ENCODE data around the gene PLEKHB2.
"Not testable (repeated sequence)": the region's sequence is repeated elsewhere in the genome, so short reads cannot be mapped to it uniquely, and the experiment has no call there.

PLEKHB2 gene

DNA sequence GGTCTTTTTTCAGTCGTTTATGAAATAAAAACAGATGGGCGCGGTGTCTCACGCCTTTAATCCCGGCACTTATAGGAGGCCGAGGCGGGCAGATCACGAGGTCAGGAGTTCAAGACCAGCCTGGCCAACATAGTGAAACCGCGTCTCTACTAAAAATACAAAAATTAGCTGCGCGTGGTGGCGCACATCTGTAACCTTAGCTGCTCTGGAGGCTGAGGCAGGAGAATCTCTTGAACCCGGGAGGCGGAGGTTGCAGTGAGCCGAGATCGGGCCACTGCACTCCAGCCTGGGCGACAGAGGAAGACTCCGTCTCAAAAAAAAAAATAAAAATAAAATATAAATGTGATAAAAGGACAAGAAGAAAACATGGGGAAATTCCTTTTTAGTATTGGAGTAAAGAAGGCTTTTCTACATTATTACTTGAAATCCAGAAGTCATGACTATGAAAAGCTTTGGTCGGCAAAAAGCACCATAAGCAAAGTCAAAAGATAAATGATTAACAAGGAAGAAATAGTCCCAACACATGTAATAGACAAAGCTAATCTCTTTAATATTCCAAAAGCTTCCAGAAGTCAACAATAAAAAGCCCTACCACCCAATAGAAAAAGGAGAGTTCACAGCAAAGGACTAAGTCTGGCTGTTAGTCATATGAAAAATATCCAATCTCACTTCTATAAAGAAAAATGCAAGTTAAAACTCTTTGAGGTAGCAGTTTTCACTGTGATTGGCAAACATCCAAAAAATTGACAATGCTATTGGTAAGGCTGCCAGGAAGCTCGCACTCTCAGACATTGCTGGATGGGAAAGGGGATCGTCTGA is 10.5 kb upstream of the PLEKHB2 start:
- peak; percentile 7 for DNase-seq

- no peak for DNase-seq
Observed at GRCh38 chr2:131103165-131103564, 2.0 kb upstream of the PLEKHB2 start.

- DNase-seq: peak; percentile 68
Observed at GRCh38 chr2:131104487-131105155, 515 bp upstream of the PLEKHB2 start.

- DNase-seq: peak; percentile 0
Observed at GRCh38 chr2:131105950-131106801, 1.0 kb downstream of the PLEKHB2 start.

DNA sequence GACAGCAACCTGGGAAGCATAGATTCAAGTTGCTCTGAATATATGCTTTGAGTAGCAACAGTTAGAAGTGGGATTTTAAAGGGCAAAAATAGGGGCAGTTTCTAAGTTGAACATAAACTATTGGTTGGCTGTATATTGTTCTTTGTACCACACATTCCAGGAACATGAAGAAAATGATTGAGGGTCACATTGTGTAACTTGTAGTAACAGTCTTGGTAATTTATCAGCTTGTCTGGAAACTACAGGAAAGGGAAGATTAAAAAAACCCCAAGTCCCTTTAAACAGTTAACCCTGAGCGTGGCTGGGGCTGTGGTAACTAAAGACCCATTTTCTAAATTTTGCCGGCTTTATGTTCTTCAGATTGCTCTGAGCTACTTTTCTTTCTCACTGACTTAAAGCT is 7.4 kb downstream of the PLEKHB2 start:
- DNase-seq: no peak

- DNase-seq: no peak
Observed at GRCh38 chr2:131113566-131114227, 8.6 kb downstream of the PLEKHB2 start.

- not testable (repeated sequence) for DNase-seq
Observed at GRCh38 chr2:131114950-131115349, 9.8 kb downstream of the PLEKHB2 start.

GRCh38 chr2:131115752-131116151 is 10.6 kb downstream of the PLEKHB2 start:
- no peak for DNase-seq

DNA sequence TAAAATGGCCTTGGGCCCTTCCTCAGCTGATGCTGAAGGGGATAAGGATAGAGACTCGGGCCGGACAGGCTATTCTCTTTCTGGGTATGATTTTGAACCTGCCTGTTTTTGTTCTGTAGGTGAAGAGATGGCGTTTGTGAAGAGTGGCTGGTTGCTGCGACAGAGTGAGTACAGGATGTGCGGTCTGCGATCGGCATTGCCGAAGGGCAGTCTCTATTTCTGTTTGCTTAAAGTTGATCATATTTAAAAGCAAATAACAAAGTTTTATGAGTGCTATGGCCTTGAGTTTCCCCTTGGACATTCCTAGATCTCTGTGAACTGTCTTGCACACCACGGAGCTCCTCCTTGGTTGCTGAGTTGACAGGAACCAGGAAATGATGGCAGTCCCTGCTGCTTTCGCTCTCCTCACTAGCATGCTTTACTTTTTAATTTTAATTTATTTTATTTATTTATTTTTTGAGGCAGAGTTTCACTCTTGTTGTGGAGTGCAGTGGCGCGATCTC is 15.7 kb downstream of the PLEKHB2 start:
- no peak for DNase-seq

- no peak for DNase-seq
Observed at GRCh38 chr2:131121464-131121863, 16.3 kb downstream of the PLEKHB2 start.

DNA sequence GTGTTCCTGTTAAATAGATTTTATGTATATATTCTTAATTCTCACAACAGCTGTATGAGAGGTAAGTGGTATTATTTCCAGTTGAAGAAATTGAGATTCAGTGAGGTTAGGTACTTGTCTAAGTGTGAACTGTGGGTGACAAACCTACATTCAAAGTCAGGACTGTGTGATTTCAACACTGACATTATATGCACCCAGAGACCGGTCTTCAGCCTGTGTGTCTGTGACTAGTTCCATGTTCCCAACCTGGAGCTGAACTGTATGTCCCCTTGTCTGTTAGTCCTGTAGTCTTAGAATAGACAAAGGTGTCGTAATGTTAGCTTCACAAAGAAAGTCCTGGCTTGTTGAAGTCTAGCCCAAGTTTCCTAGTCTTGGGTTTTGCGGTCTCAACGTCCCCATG is 17.4 kb downstream of the PLEKHB2 start:
- DNase-seq: no peak

- DNase-seq: no peak
Observed at GRCh38 chr2:131123192-131123591, 18.1 kb downstream of the PLEKHB2 start.

GRCh38 chr2:131125195-131125757 is 20.1 kb downstream of the PLEKHB2 start:
- peak; percentile 44 for DNase-seq

DNA sequence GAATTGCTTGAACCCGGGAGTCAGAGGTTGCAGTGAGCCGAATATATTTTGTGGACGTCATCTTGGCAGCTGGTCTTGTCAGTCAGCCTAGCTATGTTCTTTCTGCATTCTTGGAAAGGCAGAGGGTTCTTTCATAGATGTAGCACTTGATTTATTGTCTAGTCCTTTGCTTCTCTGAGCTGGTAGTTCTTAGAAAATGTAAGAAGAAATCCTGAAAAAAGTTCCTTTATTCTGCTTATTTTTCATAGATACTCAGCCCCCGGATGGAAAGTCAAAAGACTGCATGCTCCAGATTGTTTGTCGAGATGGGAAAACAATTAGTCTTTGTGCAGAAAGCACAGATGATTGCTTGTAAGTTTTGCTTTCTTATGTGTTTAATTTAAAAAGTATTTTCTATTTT is 21.3 kb downstream of the PLEKHB2 start:
- DNase-seq: no peak

GRCh38 chr2:131127076-131127475 is 21.9 kb downstream of the PLEKHB2 start:
- no peak for DNase-seq

GRCh38 chr2:131127981-131128380 is 22.8 kb downstream of the PLEKHB2 start:
- DNase-seq: no peak

- DNase-seq: no peak
Observed at GRCh38 chr2:131130298-131130596, 25.1 kb downstream of the PLEKHB2 start.

DNA sequence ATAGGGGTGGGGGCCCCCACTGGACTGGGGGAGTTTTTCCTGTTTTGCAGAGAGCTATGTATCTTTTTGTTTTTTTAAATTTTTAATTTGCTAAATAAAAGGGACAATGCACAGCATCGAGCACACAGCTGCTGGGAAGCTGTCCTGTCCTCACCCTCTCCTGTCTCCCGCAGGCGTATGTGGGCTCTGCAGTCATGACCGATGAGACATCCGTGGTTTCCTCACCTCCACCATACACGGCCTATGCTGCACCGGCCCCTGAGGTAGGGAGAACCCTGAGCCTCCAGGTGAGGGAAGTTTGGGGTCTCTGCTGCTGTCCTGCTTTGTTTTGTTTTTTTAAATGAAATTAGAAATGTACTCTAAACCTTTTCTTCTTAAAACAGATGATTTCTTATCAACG is 27.6 kb downstream of the PLEKHB2 start:
- DNase-seq: no peak

GRCh38 chr2:131140581-131140980 is 35.4 kb downstream of the PLEKHB2 start:
- no peak for DNase-seq

- no peak for DNase-seq
Observed at GRCh38 chr2:131142849-131143248, 37.7 kb downstream of the PLEKHB2 start.

GRCh38 chr2:131143803-131144202 is 38.7 kb downstream of the PLEKHB2 start:
- no peak for DNase-seq

DNA sequence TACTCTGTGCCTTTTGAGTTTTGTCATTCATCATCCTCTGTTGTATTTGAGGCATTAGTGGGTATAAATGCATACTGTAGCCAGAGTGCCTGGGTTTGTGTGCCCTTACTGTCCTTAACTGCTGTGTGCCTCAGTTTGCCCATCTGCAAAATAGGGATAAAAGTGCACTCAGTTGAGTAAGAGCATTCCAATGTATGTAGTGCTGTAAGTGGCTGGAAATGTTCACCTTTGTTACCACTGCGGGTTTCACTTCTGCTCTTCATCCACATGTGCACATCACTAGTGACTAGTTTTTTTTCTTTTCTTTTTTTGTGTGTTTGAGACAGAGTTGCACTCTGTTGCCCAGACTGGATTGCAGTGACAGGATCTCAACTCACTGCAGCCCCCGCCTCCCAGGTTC is 39.9 kb downstream of the PLEKHB2 start:
- DNase-seq: no peak

DNA sequence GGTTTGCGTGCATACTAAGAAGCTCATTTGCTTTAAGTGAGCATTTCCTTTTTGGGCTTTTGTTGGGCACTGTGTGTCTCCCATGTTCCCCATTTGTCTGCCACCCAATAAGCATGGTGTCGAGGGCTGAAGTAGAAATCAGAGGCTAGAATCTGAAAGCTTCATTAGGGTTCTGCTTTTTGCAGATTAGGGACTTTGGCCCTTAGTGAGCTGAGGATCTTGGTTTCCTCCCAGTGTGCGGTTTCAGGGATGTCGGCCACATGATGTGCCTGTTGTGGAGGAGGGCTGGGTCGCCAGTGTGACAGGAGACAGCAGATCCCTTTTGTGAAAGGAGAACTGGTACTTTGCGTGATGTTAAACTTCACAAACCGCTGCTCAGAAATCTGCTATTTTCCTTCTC is 41.1 kb downstream of the PLEKHB2 start:
- no peak for DNase-seq
